Measurements from ENCODE around the gene ZNF576. TPM values are rescaled to one million over a fixed set of nuclear protein-coding genes. Genes with fewer than 3 reads are reported as not detected.

ZNF576 gene
- total and polyA plus RNA-seq, 2 of the 13 experiments (the other 11 are each of a cell fraction or from before 2014, with no cell fraction given) = 7.2 to 9.6 TPM

DNA sequence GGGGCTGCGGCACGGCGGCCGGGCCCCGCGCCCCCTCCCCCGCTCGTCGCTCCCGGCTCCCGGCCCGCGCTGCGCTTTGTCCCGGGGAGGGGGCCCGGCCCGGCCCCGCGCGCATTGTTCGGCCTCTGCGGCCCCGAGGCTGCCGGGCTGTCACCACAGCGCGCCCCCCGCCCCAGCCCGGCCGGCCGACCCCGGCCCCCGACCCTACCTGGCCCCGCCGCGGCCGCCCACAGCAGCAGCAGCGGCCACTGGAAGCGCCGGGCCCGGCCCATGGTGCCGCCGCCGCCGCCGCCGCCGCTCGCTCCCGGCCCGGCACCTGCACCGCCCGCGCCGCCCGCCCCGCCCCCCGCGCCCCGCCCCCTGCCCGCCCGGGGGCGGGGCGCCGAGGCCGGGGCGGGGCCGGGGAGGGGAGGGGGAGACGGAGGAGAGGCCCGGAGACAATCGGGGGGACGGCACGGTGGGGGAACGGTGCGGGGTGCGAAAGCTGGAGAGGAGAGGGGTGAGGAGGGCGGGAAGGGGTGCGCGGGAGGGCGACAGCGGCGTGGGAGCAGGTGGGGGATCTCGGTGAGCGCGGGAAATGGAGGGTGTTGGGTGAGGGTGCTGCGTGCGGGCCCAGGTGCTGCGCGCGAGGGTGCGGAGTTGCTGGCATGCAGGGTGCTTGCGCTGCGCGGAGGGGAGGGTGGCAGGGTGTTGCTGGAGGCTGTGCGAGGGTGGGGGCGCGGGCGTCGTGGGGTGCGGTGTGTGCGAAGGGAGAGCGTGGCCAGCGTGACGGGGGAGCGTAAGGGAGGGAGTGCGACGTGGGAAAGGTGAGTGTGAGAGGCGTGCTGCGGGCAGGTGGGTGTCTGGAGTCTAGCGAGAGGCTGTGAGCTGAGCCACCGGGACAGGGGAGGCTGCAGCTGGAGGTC lies 43.4 kb downstream of the ZNF576 start, which contains the start of gene CADM4 (continued):
- TF ChIP-seq PAX8 (CRISPR knock-in tag; IDR thresholded peaks at IDR 0.05; ENCODE audit: borderline replicate concordance) (no peak), ZNF451 (CRISPR knock-in tag; IDR thresholded peaks at IDR 0.05) (no peak; the same call in 1 of the 2 replicates), SIX4 (CRISPR knock-in tag; IDR thresholded peaks at IDR 0.05) (no peak), ZNF431 (CRISPR knock-in tag; IDR thresholded peaks at IDR 0.05; ENCODE audit: borderline replicate concordance, low read depth) (0 out of 2 replicates have a peak, but pooled peaks have one; percentile 34), GMEB2 (CRISPR knock-in tag; IDR thresholded peaks at IDR 0.05; ENCODE audit: low read depth) (no peak), IKZF1 (IDR thresholded peaks at IDR 0.05) (no peak), ZNF253 (CRISPR knock-in tag; IDR thresholded peaks at IDR 0.05; ENCODE audit: borderline replicate concordance) (0 out of 2 replicates have a peak, but pooled peaks have one; percentile 49), ZNF616 (CRISPR knock-in tag; IDR thresholded peaks at IDR 0.05; ENCODE audit: low read depth) (no peak), SALL2 (CRISPR knock-in tag; IDR thresholded peaks at IDR 0.05) (no peak), ZHX1 (CRISPR knock-in tag; IDR thresholded peaks at IDR 0.05; ENCODE audit: low read depth) (0 out of 2 replicates have a peak, but pooled peaks have one; percentile 20), CHCHD3 (CRISPR knock-in tag; IDR thresholded peaks at IDR 0.05) (peak; percentile 84; the same call in 1 of the 2 replicates), TEAD3 (CRISPR knock-in tag; optimal IDR thresholded peaks at IDR 0.05; ENCODE audit: borderline replicate concordance) (no peak), ZBTB7B (CRISPR knock-in tag; IDR thresholded peaks at IDR 0.05) (no peak), ZNF354B (CRISPR knock-in tag; IDR thresholded peaks at IDR 0.05) (no peak), SNRNP70 (IDR thresholded peaks at IDR 0.05; ENCODE audit: low read depth, low read length) (no peak), PRMT3 (CRISPR knock-in tag; IDR thresholded peaks at IDR 0.05; ENCODE audit: borderline replicate concordance, low read depth) (no peak), KDM2A (CRISPR knock-in tag; IDR thresholded peaks at IDR 0.05; ENCODE audit: borderline replicate concordance, low read depth) (0 out of 2 replicates have a peak, but pooled peaks have one; percentile 19), ZBTB3 (CRISPR knock-in tag; IDR thresholded peaks at IDR 0.05; ENCODE audit: borderline replicate concordance, low read depth) (no peak), HOXA7 (CRISPR knock-in tag; IDR thresholded peaks at IDR 0.05) (no peak), ZNF263 (CRISPR knock-in tag; IDR thresholded peaks at IDR 0.05) (no peak), ZNF530 (CRISPR knock-in tag; IDR thresholded peaks at IDR 0.05; ENCODE audit: low read depth) (no peak), ZNF468 (CRISPR knock-in tag; IDR thresholded peaks at IDR 0.05) (no peak), NFIC (IDR thresholded peaks at IDR 0.05; ENCODE audit: low read length) (no peak), SMYD3 (CRISPR knock-in tag; IDR thresholded peaks at IDR 0.05) (no peak), ZNF816 (CRISPR knock-in tag; IDR thresholded peaks at IDR 0.05; ENCODE audit: borderline replicate concordance) (no peak)
- TF ChIP-seq, protein P1, sequence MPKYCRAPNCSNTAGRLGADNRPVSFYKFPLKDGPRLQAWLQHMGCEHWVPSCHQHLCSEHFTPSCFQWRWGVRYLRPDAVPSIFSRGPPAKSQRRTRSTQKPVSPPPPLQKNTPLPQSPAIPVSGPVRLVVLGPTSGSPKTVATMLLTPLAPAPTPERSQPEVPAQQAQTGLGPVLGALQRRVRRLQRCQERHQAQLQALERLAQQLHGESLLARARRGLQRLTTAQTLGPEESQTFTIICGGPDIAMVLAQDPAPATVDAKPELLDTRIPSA (CRISPR knock-in tag; IDR thresholded peaks at IDR 0.05; ENCODE audit: borderline replicate concordance) = no peak
